DLD1 (cell line): ENCODE results near the gene C10orf105.

ENCODE experiments used
- in situ Hi-C: cut with HindIII; loops from 2 replicates; pipeline ENCODE4 v1.10.0; 2017; ENCODE audit warnings: low sequenced_read_pairs

C10orf105 gene

DNA sequence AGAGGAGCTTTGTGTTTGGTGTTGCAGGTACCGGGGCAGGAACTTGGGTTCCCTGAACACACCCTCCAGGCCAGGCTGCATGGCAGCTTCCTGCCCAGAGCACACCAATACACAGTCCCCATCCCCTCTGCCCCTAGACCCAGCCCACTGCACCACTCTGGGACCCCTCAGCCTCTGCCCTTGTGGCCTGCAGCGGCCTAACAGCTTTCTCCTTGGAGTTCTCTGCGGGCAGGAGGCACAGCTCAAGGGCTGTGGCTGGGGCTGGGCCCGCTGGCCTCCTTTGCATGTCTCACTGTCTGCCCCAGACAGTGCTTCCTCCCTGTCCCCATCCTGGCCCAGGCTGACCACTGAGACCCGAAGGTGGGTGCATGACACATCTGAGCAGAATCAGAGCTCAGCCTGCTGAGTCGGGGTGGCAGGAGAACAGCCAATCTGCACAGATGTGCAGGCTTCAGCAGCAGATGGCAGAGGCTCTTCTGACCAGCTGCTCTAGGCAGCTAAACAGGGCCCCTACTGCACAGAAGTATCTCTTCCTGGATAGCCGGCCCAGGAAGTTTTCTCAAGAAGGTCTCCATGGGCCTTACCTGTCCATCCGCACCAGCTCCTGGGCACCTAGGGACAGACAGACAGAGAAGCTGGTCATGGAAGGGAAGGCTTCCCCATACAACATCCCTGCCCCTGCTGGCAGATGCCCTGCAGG, 33.0 kb upstream of the C10orf105 start:
- in situ Hi-C loops, result no loop called here

GRCh38 chr10:71751515-71752224, 32.1 kb upstream of the C10orf105 start:
- in situ Hi-C loops, result no loop called here

DNA sequence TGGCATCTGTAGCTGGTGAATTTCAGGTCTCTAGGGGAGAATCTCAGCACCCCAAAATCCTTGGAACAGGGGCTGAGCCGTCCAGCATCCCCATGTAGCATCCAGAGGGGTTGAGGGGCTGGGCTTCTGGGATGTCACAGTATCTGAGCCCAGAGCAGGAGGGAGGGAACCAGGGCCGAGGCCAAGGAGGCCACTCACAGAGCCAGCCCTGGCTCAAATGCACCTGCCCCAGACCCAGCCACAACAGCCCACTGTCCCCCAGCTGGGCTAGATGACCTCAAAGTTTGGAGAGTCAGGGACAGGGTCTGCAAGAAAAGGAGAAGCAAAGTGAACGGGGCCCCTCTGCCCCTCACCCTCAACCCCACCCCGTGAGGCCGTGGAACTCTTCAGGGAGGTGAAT, 31.4 kb upstream of the C10orf105 start:
- in situ Hi-C loops, result no loop called here

GRCh38 chr10:71750124-71750841, 30.7 kb upstream of the C10orf105 start:
- in situ Hi-C loops, result no loop called here

DNA sequence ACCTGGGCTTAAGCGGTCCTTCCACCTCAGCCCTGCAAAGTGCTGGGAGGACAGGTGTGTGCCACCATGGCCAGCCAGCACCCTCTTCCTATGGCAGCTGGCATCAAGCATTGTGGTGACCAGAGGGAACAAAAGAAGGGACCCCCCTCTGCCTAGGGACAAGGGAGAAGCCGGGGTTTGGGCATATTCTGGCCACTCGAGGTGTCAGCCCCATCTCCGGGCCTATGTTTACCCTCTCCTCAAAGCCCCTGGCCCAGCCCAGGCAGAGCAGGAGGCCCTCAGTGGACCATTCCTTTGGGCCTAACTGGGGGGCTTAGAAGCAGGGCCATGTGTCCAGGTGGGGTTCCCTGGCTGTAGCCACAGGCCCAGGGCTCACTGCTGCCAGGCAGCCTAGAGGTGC, 29.8 kb upstream of the C10orf105 start:
- in situ Hi-C loops, result no loop called here

GRCh38 chr10:71748671-71749191, 29.2 kb upstream of the C10orf105 start:
- in situ Hi-C loops, result no loop called here

- in situ Hi-C loops, result no loop called here
These were observed 28.3 kb upstream of the C10orf105 start for GRCh38 chr10:71747551-71748523.

DNA sequence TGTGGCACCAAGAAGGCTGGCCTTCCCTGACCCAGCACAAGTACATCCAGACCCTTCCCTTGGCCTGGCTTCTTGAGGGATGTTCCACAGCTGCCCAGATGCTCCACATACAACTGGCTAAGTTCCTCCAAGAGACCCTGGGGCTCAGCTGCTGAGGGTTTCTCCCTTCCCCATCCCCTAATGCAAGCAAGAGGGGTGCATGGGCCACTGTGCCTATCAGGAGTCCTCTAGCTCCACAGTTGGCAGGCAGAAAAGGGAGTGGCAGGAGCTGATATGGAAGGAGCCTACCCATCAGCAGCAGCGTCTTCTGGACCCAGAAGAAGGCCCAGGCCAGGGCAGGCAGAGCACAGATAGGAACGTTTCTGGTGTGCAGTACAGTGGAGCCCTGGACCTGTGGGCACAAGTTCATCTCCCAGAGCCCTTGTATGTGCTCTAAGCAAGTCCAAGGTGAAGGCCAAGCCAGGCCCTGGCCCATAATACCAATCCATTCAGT, 27.5 kb upstream of the C10orf105 start:
- in situ Hi-C loops, result no loop called here

DNA sequence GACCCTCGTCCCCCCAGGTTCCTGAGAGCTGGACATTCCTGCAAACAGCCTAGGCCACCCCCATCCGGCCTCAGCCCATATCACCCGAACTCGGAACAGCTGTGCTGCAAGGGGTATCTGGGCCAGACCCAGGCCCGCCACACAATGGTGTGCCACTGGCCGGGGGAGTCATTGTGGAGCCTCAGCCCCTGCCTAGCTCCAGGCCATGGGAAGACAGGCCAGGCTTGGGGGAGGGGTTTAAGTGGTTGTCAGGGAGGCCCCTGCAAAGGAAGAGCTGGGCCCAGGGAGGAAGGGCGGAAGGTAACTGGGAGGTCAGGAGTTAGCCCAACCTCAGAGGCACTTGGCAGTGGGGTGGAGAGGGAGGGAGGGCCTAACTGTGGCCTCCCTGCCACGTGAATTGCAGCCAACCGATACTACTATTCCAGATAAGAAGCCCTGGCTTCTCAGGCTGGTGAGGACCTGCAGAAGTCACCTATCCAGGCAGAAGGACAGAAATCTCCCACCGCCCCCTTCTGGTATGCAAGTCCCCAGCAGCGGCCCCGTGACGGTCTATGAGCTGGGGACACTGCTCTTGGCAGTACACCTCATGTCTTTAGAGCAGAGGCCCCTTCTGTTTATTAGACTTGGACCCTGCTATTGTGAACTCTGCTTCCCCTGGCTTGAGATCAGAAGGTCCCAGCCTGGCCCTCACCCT, 26.9 kb upstream of the C10orf105 start:
- in situ Hi-C loops, result no loop called here

DNA sequence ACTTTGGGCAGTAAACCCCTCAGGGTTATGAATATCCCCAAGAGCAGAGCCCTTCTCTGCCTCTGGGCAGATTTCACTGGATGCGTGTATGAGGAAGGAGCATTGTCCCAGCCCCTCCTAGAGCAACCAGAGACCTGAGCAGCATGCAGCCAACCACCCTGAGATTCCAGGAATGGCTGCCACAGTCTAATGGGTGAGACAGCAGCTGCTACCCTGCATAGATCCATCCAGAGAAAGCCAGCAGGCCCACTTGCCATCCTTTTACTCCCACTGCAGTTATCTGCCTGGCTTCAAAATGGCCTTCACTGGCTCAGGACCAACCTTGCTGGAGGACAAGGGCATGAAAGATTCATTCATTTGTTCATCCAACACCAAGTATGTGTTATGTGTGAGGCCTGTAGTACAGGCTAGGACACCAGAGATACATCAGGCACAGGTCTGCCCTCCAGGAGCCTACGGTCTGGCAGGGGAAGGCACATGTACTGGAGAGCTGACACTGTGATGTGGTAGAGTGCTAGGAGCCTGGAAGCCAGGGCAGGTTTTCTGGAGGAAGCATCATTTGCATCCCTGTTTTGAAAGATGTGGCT, 26.2 kb upstream of the C10orf105 start:
- in situ Hi-C loops, result no loop called here

- in situ Hi-C loops, result no loop called here
These were observed 25.5 kb upstream of the C10orf105 start for GRCh38 chr10:71744897-71745663.

GRCh38 chr10:71743866-71744265, 24.3 kb upstream of the C10orf105 start:
- in situ Hi-C loops, result no loop called here

- in situ Hi-C loops, result no loop called here
These were observed 23.7 kb upstream of the C10orf105 start for GRCh38 chr10:71743089-71743838.

DNA sequence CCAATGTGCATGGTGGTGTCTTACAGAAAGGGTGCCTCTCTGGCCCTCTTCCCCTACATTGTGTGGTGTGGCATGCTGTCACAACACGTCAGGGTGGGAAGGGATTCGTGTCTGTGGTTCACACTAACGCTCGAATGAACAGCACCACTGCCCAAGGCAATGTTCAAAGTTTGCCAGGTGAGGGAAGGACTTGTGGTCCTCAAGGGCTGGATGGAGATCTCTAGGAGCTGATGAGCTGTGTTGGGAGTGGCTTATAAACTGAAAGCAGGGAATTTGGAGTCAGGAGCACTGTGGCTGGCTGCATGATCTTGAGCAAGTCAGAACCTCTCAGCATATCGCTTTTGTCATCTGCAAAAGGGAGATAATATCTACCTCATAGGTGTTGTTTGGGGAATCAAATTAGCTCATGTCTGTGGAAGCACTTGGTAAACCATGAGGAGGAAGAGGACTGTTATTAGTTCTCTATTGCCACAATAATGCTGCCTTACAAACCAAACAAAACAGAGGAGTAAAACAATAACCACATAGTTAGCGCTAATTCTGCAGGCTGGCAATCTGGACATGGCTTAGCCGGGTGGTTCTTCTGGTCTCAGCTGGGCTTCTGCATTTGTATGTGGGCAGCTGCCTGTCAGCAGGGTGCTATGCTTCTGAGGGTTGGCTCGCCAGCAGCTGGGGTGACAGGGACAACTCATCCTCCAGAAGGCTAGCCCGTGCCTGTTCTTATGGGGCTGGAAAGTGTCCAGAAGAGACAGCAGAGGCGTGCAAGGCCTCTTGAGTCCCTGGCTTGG, 22.9 kb upstream of the C10orf105 start:
- in situ Hi-C loops, result no loop called here

- in situ Hi-C loops, result no loop called here
These were observed 22.1 kb upstream of the C10orf105 start for GRCh38 chr10:71741671-71742070.

DNA sequence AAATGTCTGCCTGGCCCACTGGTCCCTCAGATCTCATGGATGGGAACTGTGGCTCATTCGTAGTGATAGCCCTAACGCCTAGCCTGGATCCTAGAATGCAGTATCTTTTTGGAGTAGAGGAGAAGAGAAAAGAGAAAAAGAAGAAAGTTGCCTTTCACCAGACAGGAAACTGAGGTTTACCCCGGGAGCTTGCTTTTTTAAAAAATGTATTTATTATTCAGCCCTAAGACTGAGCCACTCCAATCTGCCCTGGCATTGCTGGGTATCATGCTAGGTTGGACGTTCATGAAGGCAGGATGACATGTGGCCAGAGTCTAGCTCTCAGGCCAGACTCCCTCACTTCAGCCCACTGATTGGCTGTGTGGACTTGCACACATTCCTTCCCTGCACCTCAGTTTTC, 21.5 kb upstream of the C10orf105 start:
- in situ Hi-C loops, result no loop called here

DNA sequence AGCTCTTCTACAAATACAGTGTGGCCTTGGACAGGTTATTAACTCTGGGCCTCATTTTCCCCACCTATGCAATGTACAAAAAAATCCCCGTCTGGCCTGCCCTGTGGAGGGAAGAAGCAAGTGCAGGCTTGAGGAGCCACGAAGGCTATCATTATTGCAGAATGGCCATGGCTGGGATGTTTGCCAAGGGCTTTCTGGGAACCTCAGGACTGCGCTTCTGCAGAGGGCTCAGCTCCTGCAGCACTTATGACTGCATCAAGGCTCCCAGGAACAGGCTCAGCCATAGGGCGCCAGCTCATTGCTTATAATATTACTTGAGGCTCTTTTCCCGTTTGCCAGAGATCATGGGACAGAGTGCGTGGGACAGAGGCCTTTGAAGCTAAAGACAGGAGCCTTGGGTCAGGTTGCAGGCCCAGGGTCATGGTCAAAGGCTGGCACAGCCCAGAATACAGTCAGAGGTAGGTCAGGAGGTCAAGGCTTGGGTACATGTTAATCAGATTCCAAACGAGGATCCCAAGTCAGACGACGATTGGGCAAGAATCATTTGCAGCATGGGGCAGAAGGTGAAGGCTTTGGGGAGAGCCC, 20.6 kb upstream of the C10orf105 start:
- in situ Hi-C loops, result no loop called here
